A673 (cell line): Measurements from ENCODE around the gene TMEM72. TPM values are rescaled to one million over a fixed set of nuclear protein-coding genes. Genes with fewer than 3 reads are reported as not detected.

Source experiments
- BruUV-seq: library from RNA; stranded (reverse); fragments of 400-500 nt; replicated peaks from 2 replicates; lab custom pipeline; 2021; lab: Mats Ljungman, UMichigan
- CTCF ChIA-PET: fragments of 300-600 bp; sonication (Branson Sonifier 250); formaldehyde crosslinking; loops from one replicate; lab custom pipeline; 2022; ENCODE audit warnings: antibody characterized with exemption; lab: Charles Lee
- POLR2A ChIA-PET: fragments of 300-600 bp; sonication (Branson Sonifier 250); formaldehyde crosslinking; loops from one replicate; lab custom pipeline; 2022; ENCODE audit warnings: antibody characterized with exemption; ENCODE audit not compliant: low non-redundant PET; lab: Charles Lee
- DNase-seq: peaks from one replicate; pipeline ENCODE4 v3.0.0-alpha.2; 2015; ENCODE audit warnings: low spot score
- H3K27ac ChIP-seq: fragments of 200-600 bp; sonication (generic); 2 replicates; pipeline ENCODE4 v1.5.1; 2016; ENCODE audit warnings: mixed run types, low read depth, mild to moderate bottlenecking, mixed read lengths, antibody characterized with exemption, low read length; ENCODE audit not compliant: poor library complexity, severe bottlenecking
- H3K27me3 ChIP-seq: fragments of 200-600 bp; sonication (generic); replicated peaks from 2 replicates; pipeline ENCODE4 v1.6.1; 2017; ENCODE audit warnings: mixed run types, low read depth, mild to moderate bottlenecking, mixed read lengths, antibody characterized with exemption, low read length; ENCODE audit not compliant: insufficient read depth, poor library complexity
- H3K36me3 ChIP-seq: fragments of 200-600 bp; sonication (generic); 2 replicates; pipeline ENCODE4 v1.6.1; 2016; ENCODE audit warnings: mixed run types, mild to moderate bottlenecking, mixed read lengths, antibody characterized with exemption, low read length; ENCODE audit not compliant: insufficient read depth, poor library complexity, severe bottlenecking
- H3K4me1 ChIP-seq: fragments of 200-600 bp; sonication (generic); 2 replicates; pipeline ENCODE4 v1.6.1; 2017; ENCODE audit warnings: mixed run types, mild to moderate bottlenecking, mixed read lengths, antibody characterized with exemption, low read length; ENCODE audit not compliant: insufficient read depth, poor library complexity, severe bottlenecking
- H3K4me3 ChIP-seq: fragments of 200-600 bp; sonication (generic); 2 replicates; pipeline ENCODE4 v1.5.1; 2016; ENCODE audit warnings: low read depth, mixed run types, mild to moderate bottlenecking, mixed read lengths, low read length; ENCODE audit not compliant: poor library complexity, severe bottlenecking
- H3K9me3 ChIP-seq: fragments of 200-600 bp; sonication (generic); 2 replicates; pipeline ENCODE4 v1.6.1; 2016; ENCODE audit warnings: mixed run types, low read depth, mild to moderate bottlenecking, mixed read lengths, antibody characterized with exemption, low read length; ENCODE audit not compliant: poor library complexity, severe bottlenecking
- EZH2 ChIP-seq: fragments of 200-600 bp; sonication (generic); IDR thresholded peaks from 2 replicates; pipeline ENCODE4 v1.6.1; 2017; ENCODE audit warnings: borderline replicate concordance, low read depth, mild to moderate bottlenecking, mixed read lengths, antibody characterized with exemption, low read length; ENCODE audit not compliant: poor library complexity, severe bottlenecking
- intact Hi-C: fragments of 100-400 bp; cut with micrococcal nuclease; formaldehyde crosslinking; loops from one replicate; pipeline ENCODE4 v1.10.0; 2022; ENCODE audit not compliant: unreplicated experiment
- total RNA-seq: library from RNA; stranded (reverse); gene quantifications from 2 replicates; pipeline ENCODE4 v1.2.3, GENCODE V29; 2021
- TF ChIP-seq, protein P1 (sequence below): fragments of 300-800, 200-600 bp; sonication (generic); conservative IDR thresholded peaks from 2 replicates; pipeline ENCODE4 v1.5.1; 2017; ENCODE audit warnings: low read depth, mild to moderate bottlenecking, antibody characterized with exemption, low read length, moderate library complexity, mixed read lengths

Gene TMEM72
- total RNA-seq, 1 experiment from 2014 or later: 0.80 TPM

DNA sequence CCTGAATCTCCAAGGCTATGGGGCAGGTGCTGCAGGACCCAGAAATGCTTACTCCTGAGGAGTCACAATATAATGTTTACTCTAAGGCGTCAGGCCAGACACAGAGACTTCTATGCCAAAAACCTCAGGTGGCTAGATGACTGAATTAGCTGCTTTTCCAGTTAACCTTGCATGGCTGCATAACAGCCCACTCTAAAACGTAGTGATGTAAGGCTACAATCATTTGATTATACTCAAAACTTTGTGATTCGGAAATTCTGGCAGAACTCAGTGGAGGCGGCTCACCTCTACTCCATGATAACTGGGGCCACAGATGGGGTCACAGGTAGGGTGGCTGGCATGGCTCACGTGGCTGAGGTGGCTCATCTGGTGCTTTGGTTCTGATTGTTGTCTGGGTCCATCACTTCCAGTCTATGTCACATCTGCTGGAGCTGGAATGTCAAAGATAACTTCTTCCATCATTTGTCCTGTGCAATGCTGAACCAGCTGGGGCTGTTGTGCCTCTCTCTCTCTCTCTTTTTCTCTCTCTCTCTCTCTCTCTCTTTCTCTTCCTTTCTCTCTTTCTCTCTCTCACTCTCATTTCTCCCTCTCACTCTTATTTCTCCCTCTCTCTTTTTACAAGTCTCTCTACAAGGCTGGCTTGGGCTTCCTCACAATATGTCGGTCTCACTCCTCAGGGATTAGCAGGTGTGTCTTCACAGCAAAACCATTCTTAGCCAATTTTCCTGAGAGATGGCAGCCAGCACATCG lies 11.8 kb downstream of the TMEM72 start:
- Histone ChIP-seq H3K27ac (no peak overlapping the region), H3K27me3 (no peaks in the 10 kb centered on the region), H3K36me3 (no peaks in the 10 kb centered on the region), H3K4me1 (no peaks in the 10 kb centered on the region), H3K4me3 (no peak overlapping the region), H3K9me3 (no peaks in the 10 kb centered on the region)
- intact Hi-C loops: no loop called here
- ChIA-PET POLR2A (no interaction called here), CTCF (no interaction called here)
- TF ChIP-seq, protein P1, sequence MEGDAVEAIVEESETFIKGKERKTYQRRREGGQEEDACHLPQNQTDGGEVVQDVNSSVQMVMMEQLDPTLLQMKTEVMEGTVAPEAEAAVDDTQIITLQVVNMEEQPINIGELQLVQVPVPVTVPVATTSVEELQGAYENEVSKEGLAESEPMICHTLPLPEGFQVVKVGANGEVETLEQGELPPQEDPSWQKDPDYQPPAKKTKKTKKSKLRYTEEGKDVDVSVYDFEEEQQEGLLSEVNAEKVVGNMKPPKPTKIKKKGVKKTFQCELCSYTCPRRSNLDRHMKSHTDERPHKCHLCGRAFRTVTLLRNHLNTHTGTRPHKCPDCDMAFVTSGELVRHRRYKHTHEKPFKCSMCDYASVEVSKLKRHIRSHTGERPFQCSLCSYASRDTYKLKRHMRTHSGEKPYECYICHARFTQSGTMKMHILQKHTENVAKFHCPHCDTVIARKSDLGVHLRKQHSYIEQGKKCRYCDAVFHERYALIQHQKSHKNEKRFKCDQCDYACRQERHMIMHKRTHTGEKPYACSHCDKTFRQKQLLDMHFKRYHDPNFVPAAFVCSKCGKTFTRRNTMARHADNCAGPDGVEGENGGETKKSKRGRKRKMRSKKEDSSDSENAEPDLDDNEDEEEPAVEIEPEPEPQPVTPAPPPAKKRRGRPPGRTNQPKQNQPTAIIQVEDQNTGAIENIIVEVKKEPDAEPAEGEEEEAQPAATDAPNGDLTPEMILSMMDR: no peak
- no peak for TF ChIP-seq EZH2
- BruUV-seq: no TSS peak
- no peak for DNase-seq

DNA sequence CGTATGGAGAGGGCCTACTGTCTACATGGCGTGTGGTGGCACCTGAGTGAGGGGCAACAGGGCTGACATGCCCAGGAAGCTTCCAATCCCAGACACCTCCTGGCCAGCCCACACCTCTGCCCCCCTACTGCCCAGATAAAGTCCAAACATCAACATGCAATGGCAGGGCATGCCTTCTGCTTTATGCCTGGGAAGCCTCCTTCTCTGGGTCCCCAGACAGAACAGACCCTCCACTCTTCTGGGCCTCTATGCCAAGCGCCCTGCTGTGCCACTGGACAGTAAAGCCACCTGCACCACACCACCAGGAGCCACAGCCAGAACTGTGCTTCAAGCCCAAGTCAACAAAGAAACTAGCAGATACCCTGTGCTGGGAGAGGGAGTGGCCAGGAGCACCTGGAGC lies 12.5 kb downstream of the TMEM72 start:
- Histone ChIP-seq H3K4me1 (no peaks in the 10 kb centered on the region), H3K27me3 (no peaks in the 10 kb centered on the region), H3K4me3 (no peak overlapping the region), H3K27ac (no peak overlapping the region), H3K9me3 (no peaks in the 10 kb centered on the region), H3K36me3 (no peaks in the 10 kb centered on the region)
- TF ChIP-seq, protein P1: no peak
- TF ChIP-seq EZH2: no peak
- BruUV-seq: no TSS peak
- POLR2A ChIA-PET: no interaction called here
- CTCF ChIA-PET: no interaction called here
- intact Hi-C loops: no loop called here
- no peak for DNase-seq

DNA sequence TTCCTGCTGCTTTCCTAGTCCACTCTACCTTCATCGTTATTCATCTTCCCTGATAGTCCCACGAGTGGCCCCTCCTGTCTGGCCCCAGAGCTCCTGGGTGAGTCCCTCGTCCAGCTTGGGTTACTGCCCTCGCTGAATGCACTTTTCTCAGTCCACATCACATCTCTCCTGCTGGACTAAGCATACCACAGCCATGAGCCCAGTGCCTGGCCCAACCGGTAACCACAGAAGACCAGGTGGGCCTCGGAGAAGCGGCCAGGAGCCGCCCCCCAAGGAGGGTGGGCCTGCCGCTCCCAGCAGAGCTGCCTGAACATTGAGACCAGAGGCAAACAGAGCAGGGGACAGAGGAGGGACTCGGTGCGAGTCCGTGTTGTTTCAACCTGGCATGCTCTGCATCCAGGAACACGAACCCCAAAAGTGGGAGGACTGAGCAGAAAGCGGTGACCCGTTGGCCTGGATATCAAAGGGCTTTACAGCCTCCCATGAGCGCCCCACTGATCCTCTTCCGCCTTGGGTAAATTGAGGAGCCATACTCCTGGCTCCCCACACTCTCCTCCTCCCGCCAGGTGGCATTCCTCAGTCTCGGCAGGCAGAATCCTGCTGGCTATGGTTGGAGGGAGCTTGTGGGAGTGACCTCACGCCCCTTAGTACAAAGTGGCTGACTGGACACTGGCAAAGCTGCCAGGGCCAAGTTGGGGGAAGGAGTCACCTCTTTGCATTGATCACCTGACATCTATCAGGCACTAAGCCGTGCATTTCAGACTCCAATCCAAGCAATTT lies 13.3 kb downstream of the TMEM72 start:
- intact Hi-C loops: no loop called here
- Histone ChIP-seq H3K27ac (no peak overlapping the region), H3K9me3 (no peaks in the 10 kb centered on the region), H3K4me3 (no peak overlapping the region), H3K27me3 (no peaks in the 10 kb centered on the region), H3K4me1 (no peaks in the 10 kb centered on the region), H3K36me3 (no peaks in the 10 kb centered on the region)
- ChIA-PET POLR2A (no interaction called here), CTCF (interaction anchor here (1.0 kb wide), 2 partner anchors 46 to 61 kb away, joined by 4 read pairs; no protein-coding TSS in a partner anchor)
- no peak for DNase-seq
- TF ChIP-seq, protein P1: no peak
- no peak for TF ChIP-seq EZH2
- no TSS peak for BruUV-seq
